Pons (tissue), 1 donor: ENCODE measurements around the gene ZBED4.
A peak's percentile ranks its signal among the peaks of the same experiment; 100 is the strongest.
"Not testable (repeated sequence)": the region's sequence is repeated elsewhere in the genome, so short reads cannot be mapped to it uniquely, and the experiment has no call there.

Experiments
- DNase-seq: peaks from one replicate; pipeline ENCODE4 v3.0.0-alpha.2; 2016; ENCODE audit warnings: low spot score

Gene ZBED4, protein sequence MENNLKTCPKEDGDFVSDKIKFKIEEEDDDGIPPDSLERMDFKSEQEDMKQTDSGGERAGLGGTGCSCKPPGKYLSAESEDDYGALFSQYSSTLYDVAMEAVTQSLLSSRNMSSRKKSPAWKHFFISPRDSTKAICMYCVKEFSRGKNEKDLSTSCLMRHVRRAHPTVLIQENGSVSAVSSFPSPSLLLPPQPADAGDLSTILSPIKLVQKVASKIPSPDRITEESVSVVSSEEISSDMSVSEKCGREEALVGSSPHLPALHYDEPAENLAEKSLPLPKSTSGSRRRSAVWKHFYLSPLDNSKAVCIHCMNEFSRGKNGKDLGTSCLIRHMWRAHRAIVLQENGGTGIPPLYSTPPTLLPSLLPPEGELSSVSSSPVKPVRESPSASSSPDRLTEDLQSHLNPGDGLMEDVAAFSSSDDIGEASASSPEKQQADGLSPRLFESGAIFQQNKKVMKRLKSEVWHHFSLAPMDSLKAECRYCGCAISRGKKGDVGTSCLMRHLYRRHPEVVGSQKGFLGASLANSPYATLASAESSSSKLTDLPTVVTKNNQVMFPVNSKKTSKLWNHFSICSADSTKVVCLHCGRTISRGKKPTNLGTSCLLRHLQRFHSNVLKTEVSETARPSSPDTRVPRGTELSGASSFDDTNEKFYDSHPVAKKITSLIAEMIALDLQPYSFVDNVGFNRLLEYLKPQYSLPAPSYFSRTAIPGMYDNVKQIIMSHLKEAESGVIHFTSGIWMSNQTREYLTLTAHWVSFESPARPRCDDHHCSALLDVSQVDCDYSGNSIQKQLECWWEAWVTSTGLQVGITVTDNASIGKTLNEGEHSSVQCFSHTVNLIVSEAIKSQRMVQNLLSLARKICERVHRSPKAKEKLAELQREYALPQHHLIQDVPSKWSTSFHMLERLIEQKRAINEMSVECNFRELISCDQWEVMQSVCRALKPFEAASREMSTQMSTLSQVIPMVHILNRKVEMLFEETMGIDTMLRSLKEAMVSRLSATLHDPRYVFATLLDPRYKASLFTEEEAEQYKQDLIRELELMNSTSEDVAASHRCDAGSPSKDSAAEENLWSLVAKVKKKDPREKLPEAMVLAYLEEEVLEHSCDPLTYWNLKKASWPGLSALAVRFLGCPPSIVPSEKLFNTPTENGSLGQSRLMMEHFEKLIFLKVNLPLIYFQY

DNA sequence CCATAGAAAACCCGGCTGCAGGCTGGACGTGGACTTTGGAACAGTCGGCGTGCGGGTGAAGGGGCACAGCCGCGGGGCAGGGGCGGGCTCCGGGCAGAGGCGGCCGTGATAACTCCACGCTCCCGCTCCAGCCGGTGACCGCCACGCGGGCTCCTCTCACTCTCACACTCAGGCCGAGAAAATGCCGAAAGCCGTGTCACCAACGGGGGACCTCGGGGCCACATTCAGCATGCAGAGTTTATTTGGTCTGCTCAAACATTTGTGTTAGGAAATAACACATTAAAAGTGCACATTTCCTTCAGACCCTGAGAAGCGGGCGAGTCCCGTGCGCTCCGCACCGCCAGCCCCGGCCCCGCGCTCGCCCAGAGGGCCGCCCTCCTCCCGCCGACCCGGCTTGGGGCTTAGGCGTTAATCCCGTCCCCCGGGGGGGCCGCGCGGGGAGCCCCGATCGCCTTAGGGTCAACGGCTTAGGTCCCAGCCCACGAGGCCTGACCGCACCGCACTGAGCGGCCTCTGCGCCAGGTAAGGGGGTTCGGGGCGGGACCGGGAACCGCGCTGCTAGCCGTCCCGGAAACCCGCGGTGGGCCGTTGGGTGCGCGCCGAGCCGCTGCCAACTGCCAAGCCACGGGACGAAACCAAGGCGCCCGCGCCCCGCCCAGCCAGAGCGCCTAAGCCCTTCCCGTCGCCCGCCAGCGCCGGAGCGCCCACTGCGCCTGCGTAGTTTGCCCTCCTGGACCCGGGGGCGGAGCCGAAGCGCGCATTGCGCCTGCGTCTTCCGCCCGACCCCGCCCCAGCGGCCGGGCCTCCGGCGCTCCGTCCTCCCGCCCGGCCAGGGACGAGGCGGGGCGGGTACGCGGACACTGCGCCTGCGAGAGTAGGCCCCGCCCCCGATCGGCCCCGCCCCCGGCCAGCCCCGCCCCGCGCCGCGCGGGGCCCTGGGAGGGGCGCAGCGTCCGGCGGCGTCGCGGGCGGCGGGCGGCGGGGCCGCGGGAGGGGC lies at the start of gene ZBED4:
Gene ZBED4 (plus strand): TSS at position 947 of the 997 bp plus-strand sequence. CDS start 29,819 bp downstream, outside the sequence.
- peak; percentile 96 for DNase-seq

DNA sequence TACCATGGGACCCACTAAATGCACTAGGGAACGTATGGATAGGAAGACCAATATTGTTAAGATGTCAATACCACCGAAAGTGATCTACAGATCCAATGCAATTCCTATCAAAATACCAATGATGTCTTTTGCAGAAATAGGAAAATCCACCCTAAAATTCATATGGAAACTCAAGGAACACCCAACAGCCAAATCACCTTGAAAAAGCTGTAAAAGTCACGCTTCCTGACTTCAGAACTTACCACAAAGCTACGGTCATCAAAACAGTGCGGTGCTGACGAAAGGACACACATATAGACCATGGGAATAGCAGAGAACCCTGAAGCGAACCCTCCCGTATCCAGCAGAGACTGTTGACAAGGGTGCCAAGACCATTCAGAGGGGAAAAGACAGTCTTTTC lies 46.5 kb upstream of the ZBED4 start:
- DNase-seq, result no peak

DNA sequence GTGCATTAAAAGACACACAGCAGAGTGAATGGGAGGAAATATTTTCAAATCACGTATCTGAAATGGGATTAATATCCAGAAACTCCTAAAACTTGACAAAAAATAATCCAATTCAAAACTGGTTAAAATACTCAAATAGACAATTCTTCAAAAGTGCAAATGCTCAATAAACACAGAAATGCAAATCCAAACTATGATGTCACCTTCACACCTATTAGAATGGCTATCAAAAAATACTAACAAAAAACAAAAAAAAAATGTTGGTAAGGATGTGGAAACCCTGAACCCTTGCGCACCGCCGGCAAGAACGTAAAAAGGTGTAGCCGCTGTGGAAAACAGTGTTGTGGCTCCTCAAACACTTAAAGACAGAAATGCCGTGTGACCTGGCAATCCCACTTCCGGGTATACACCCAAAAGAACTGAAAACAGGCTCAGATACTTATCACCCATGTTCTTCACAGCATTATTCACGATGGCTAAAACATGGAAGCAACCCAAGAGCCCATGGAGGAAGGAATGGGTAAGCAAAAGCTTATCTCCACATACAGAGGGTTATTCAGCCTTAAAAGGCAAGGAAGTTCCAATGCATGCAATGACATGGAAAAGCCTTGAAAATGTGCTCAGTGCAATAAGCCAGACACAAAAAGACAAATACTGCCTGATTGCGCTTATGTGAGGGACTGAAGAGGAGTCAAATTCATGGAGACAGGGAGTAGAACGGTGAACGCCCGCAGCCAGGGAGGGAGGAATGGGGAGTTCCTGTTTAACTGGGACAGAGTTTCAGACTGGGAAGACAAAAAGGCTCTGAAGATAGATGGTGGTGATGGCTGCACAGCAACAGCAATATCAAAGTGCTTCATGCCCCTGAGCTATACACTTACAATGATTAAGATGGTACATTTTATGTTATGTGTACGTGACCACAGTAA lies 45.6 kb upstream of the ZBED4 start:
- DNase-seq, result no peak

DNA sequence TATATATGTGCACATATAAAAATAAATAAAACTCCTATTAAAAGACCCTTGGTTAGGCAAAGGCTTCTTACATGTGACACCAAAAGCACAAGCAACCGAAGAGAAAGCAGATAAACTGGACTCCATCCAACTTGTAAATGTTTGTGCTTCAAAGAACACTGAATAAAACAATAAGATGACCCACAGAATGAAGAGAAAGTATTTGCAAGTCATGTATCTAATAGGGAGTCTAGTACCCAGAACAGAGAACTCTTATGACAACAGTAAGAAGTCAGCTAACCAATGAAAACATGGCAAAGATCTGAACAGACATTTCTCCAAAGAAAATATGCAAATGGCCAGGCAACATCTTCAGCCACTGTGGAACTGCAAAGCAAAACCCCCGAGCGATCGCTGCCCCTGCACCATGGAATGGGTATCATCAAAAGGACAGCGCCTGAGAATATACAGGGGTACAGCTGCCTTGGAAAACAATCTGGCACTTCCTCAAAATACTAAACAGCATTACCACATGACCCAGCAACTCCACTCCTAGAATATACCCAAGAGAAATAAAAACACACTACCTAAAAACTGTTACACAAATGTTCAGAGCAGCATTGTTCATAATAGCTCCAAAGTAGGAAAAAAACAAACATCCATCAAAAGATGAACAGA lies 43.2 kb upstream of the ZBED4 start:
- no peak for DNase-seq

DNA sequence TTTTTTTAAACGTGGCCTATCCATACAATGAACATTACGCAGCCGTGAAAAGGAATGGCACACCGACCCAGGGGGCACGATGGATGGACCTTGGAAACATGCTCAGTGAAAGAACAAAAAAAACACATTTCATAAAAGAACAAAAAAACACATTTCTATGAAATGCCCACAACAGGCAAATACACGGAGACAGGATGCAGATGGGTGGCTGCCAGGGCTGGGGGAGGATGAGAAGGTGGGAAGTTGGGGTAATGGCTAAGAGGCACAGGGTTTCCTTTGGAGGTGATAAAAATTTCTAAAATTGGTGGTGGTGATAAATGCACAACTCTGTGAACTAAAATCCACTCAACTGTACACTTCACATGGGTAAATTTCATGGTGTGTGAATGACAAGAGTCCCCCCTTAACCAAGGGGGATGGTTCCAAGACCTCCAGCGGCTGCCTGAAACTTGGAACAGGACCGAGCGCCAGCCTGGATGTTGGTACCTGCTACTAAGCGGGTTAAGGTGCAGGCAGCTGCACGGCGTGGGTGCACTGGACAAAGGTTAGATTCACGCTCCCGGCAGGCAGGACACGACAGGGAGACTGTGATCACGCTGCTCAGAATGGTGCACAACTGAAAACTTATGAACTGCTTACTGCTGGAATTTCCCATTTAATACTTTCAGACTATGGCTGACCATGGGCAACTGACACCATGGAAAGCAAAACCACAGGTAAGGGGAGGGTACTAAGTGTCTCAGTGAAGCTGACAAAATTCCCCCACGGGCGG lies 42.4 kb upstream of the ZBED4 start:
- no peak for DNase-seq

DNA sequence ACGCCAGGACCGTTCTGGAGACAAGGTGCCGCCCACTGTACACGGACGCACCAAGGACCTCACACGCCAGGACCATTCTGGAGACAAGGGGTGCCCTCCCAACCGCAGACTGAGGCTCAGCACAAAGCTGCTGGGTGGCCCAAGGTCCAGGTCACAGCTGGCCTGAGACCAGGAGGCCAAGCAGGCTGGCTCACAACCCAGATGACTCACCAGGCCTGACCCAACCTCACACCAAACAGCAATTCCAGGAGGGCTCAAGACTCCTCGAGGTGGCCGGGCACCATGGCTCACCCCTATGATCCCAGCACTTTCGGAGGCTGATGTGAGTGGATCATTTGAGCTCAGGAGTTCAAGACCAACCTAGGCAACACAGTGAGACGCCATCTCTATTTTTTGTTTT lies 40.8 kb upstream of the ZBED4 start:
- DNase-seq, result no peak

DNA sequence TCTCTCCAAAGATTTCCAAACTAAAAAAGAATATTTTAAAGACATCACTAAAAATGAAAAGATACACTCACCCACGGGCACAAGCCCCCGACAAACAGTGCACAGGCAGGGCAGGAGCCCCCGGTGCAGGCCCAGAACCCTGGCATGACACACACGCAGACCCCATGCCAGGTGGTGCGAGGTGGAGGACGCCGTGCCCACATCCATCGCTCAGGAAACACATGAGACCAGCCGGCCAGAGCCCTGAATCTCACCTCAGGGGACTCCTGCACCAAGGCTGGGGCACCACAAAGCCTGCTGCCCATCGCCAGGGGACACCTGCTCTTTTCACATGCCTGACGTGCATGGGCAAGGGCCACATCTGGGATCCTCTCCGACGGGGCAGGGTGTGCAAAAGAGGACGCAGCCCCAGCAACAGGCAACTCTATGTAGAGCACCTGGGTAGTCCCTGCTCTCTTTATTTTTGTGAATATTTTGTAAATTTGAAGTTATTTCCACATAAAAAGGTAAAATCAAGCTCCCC lies 39.4 kb upstream of the ZBED4 start:
- no peak for DNase-seq

DNA sequence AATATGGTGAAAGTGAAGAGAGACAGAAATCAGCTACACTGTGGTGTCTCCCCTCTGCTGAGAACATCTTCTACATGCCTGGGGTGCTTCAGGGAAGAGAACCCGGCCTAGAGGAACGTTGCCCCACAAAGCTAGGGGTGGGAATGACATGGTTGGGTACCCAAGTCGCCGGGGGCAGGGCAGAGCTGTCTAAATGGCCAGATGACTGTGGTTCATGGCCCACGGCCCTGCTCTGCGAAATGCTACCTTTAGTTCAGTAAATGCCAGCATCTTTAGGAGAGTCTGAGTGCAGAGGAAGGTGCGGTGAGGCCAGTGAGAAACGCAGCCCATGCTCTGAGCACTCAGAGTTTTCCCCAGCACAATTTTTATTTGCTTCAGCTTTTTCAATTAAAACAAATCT lies 38.8 kb upstream of the ZBED4 start:
- no peak for DNase-seq

DNA sequence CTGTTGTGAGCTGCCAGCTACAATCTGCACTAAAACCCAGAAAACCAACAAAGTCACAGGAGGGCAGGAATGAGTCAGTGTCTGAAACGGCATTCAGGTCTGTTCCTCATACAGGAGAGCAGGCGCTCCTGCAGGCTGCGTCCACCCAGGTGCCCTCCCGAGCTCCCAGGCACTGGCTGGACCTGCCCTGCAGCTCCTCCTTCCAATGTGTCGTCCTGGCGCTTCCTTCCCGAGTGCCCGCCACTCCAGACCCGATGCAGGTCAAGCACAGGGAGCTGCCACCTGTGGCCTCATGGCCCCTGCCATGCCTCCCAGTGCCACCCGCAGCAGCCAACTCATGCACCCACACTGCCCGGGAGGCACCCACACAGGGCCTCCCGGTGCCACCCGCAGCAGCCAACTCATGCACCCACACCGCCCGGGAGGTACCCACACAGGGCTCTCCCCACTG lies 38.0 kb upstream of the ZBED4 start:
- DNase-seq, result no peak

DNA sequence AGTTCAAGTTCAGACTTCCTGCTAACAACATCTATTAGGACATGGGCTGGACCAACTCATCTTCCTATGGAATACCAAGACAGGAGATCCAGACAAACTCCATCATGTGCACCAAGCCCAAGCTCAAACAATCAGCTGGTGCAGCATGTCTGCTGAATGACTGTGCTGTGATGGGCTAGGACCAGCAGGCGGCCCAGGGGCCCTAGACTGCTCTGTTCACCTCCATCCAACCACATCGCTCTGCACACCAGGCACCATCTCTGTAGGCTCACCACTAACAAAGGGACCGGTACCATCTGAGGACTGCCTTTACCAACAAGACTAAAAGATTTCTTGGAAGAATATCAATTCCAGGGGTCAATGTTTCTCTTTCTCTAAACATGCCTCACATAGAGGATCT lies 36.3 kb upstream of the ZBED4 start:
- DNase-seq, result no peak

DNA sequence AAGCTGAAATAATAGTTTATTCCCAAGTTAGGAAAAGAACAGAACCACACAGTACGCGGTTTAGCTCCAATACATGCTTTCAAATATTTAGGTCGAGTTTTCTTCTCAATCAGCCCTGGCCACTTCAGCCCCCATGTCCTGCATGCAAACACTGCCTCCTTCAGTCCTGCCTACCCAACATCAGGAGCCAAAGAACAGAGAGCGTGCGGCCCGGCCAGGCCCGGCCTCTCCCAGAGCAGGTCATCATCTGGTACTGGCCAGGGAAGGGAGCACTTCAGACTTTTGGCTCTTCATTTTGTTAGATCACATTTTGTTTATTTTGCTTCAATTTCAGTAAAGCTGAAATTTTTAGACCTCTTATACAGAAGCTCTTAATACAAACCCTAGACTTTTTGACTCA lies 32.7 kb upstream of the ZBED4 start:
- DNase-seq, result no peak

DNA sequence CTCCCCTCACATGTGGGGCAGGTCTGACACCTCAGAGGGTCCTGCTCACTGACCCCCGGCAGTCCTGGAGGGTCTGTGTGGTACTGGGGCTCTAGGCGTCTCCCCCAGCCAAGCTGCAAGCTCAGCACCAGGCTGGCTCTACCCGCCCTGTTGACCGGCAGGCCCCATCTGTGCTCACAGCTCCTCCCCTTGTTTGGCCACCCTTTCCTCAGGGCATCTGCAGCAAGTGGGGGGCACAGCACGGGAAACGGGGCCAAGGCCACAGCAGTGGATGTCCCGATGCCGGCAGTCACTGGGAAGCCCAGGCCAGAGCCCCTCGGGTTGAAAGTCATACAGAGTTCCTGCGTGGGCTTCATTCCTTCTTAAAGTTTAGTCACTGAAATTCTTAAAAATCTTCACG lies 31.9 kb upstream of the ZBED4 start:
- DNase-seq, result not testable (repeated sequence)

DNA sequence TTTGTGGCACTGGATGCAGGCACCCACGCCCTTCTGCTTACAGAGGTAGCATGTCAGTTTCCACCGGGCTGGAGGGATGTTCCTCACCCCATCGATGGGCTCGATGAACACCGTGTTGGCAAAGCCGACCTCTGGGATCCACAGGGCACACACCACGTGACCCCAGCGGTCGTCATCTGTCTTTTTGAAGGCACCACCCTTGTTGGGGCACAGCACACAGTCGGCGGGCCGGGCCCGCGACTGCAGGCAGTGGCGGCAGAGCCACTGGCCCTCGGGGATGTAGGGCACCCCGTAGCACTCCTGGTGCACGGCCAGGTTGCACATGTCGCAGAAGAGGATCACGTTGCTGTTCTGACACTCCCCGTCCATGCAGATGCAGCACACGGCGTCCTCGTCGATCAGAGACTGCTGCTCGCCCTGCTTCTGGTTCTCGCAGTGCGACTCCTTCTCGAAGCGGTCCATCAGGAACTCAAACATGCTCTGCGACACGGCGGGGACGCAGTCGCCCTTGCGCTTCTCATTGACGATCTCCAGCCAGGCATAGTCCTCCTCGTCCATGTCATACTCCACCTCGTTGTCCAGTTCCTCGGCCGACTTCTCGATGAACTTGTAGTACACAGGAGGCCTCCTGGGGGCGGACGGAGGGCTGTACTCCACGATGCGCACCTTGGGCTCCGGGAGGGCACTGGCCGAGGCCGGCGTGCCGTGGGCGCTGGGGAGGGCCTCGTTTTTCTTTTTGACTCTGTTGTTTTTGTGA lies 30.2 kb upstream of the ZBED4 start:
- DNase-seq, result no peak

DNA sequence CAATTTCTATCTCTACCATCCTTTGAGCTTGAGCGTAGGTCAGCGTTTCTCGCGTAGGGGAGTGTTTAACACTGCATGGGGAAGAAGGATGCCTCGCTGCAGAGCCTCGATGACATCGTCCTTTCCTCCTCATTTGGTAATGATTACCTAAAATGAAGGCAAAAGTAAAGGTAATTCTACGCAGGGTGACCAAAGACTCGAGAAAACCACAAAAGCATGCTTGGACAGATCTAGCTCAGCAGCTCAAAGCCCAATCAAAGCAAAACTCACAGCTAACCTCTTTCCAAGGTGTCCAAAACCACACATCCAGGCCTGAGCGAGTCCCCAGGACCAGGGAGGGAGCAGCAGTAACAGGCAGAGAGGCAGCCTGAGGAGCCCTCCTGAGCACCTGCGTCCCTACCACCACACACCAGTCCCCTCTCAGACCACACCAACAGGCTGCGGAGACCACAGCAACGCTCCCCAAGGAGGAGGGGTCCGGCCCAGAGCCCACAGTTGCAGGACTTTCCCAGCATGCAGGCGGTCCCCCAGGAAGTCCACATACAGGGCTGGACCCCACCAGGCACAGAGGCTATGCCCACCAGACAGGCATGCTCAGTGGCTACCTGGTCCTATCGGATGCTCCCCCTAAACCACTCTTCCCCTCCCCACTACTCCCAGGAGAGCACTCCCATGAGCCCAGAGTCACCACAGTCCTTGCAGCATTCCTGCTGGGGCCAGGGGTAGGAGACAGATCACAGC lies 29.3 kb upstream of the ZBED4 start:
- no peak for DNase-seq

DNA sequence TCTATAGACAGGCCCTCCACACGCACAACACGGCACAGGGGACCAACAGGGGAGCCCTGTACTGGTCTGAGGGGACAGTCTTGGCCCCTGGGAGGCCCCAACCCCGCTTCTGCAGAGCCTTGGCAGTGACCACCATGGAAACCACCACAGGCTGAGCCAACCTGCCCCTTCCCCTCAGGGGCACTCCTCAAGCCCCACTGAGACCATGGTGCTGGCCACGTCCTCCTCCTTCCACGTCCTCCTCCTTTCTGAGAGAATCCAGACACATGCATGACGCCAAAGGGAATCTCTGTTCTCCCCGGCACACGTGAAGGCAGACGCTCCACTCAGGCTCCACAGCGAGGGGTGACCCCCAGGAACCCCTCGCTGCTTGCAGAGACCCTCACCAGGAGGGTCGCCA lies 28.7 kb upstream of the ZBED4 start:
- DNase-seq, result no peak

DNA sequence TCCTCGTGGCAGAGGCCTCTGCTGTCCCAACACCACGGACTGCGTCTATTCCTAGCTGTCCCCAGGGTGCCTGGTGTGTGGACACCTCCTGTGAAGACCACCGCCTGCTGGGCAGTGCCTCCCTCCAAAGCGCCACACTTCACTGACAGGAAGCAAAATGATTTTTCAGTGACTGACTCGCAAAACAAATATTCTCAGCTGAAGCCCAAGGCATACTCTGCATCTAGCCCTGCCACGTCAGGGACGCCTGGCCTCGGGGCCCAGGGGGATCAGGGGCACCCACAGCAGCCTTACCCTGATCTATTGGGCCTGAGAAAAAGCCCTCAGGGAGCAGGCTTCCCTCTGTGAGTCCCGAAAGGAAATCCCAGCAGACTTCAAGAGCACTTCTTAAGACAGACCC lies 28.2 kb upstream of the ZBED4 start:
- DNase-seq, result no peak
